MV-4-11 (cell line): Measurements from ENCODE around the gene WDFY3.

Experiments
- DNase-seq: peaks from one replicate; lab custom pipeline; 2025; lab: John Stamatoyannopoulos, UW

The WDFY3 gene

GRCh38 chr4:84966382-84967242 is at the start of gene WDFY3:
WDFY3 (minus strand) TSS chr4:84966690; CDS start chr4:84860591, 106,099 bp downstream.
- DNase-seq, result peak; percentile 90

GRCh38 chr4:85005865-85006377 is 39.4 kb upstream of the WDFY3 start:
- peak; percentile 35 for DNase-seq

GRCh38 chr4:85000343-85000742 is 33.9 kb upstream of the WDFY3 start:
- DNase-seq, result no peak

- DNase-seq, result no peak
Measured at GRCh38 chr4:84995386-84995785, 28.9 kb upstream of the WDFY3 start.

GRCh38 chr4:84994280-84994679 is 27.8 kb upstream of the WDFY3 start:
- DNase-seq, result no peak

- no peak for DNase-seq
Measured at GRCh38 chr4:84985952-84986351, 19.5 kb upstream of the WDFY3 start.

GRCh38 chr4:84977396-84977795 is 10.9 kb upstream of the WDFY3 start:
- DNase-seq, result peak; percentile 50

GRCh38 chr4:84973856-84974255 is 7.4 kb upstream of the WDFY3 start:
- DNase-seq, result peak; percentile 24

GRCh38 chr4:84971319-84971932 is 4.9 kb upstream of the WDFY3 start:
- DNase-seq, result peak; percentile 64

- no peak for DNase-seq
Measured at GRCh38 chr4:84968925-84969324, 2.4 kb upstream of the WDFY3 start.

GRCh38 chr4:84967243-84967690 is 777 bp upstream of the WDFY3 start:
- DNase-seq, result no peak

- no peak for DNase-seq
Measured at GRCh38 chr4:84965553-84966381, 723 bp downstream of the WDFY3 start.

- DNase-seq, result no peak
Measured at GRCh38 chr4:84964995-84965552, 1.4 kb downstream of the WDFY3 start.

GRCh38 chr4:84962102-84962501 is 4.4 kb downstream of the WDFY3 start:
- no peak for DNase-seq

GRCh38 chr4:84958434-84958833 is 8.1 kb downstream of the WDFY3 start:
- DNase-seq, result no peak

GRCh38 chr4:84957514-84958420 is 8.7 kb downstream of the WDFY3 start:
- DNase-seq, result no peak

GRCh38 chr4:84956014-84956413 is 10.5 kb downstream of the WDFY3 start:
- no peak for DNase-seq

- DNase-seq, result no peak
Measured at GRCh38 chr4:84954982-84955567, 11.4 kb downstream of the WDFY3 start.

GRCh38 chr4:84952776-84953175 is 13.7 kb downstream of the WDFY3 start:
- no peak for DNase-seq

- no peak for DNase-seq
Measured at GRCh38 chr4:84952004-84952403, 14.5 kb downstream of the WDFY3 start.
